HepG2 (cell line): Measurements from ENCODE around the gene TTBK1. TPM values are rescaled to one million over a fixed set of nuclear protein-coding genes. Genes with fewer than 3 reads are reported as not detected.
A peak's percentile ranks its signal among the peaks of the same experiment; 100 is the strongest.

Experiments used
- CBFB ChIP-seq: sonication (generic); formaldehyde crosslinking; IDR thresholded peaks from 2 replicates; pipeline ENCODE4 v1.4.0; 2020; ENCODE audit warnings: missing genetic modification reagents
- CBX5 ChIP-seq: sonication (generic); formaldehyde crosslinking; IDR thresholded peaks from 2 replicates; pipeline ENCODE4 v1.4.0; 2020; ENCODE audit warnings: missing genetic modification reagents, borderline replicate concordance
- CREB1 ChIP-seq, 2 experiments: fragments of 450-650 bp in 1 of 2; IDR thresholded peaks; 2 replicates each; pipeline ENCODE4 v1.6.1; 2016 to 2017; ENCODE audit warnings: control low read depth in 1 of 2, mild to moderate bottlenecking in 1 of 2, missing compliant biosample characterization in 1 of 2, missing genetic modification characterization in 1 of 2
- ERF ChIP-seq: IDR thresholded peaks from 2 replicates; pipeline ENCODE4 v1.6.1; 2018; ENCODE audit warnings: missing biosample characterization, missing genetic modification reagents
- KAT7 ChIP-seq: IDR thresholded peaks from 2 replicates; pipeline ENCODE4 v1.6.1; 2018; ENCODE audit warnings: borderline replicate concordance, missing compliant biosample characterization
- KLF9 ChIP-seq: IDR thresholded peaks from 2 replicates; pipeline ENCODE4 v1.6.1; 2016; ENCODE audit warnings: low read depth
- MIER2 ChIP-seq: IDR thresholded peaks from 2 replicates; pipeline ENCODE4 v1.6.1; 2016; ENCODE audit warnings: missing biosample characterization, missing genetic modification reagents
- RAD51 ChIP-seq: fragments of 450-650 bp; IDR thresholded peaks from 2 replicates; pipeline ENCODE4 v1.6.1; 2016; ENCODE audit warnings: borderline replicate concordance
- ZNF292 ChIP-seq: sonication (generic); formaldehyde crosslinking; IDR thresholded peaks from 2 replicates; pipeline ENCODE4 v1.8.1; 2022; ENCODE audit warnings: mild to moderate bottlenecking, low read depth, missing genetic modification reagents, borderline replicate concordance
- ZNF430 ChIP-seq: sonication (generic); formaldehyde crosslinking; IDR thresholded peaks from 2 replicates; pipeline ENCODE4 v1.9.0; 2021; ENCODE audit warnings: mild to moderate bottlenecking, missing genetic modification reagents
- ZNF547 ChIP-seq: sonication (generic); formaldehyde crosslinking; IDR thresholded peaks from 2 replicates; pipeline ENCODE4 v1.5.1; 2020; ENCODE audit warnings: mild to moderate bottlenecking, missing genetic modification reagents
- ZNF550 ChIP-seq: sonication (generic); formaldehyde crosslinking; IDR thresholded peaks from 2 replicates; pipeline ENCODE4 v1.4.0; 2020; ENCODE audit warnings: mild to moderate bottlenecking, missing genetic modification reagents, borderline replicate concordance
- ZNF746 ChIP-seq: sonication (generic); formaldehyde crosslinking; IDR thresholded peaks from 2 replicates; pipeline ENCODE4 v1.8.0; 2022; ENCODE audit warnings: mild to moderate bottlenecking, missing genetic modification reagents
- ZNF782 ChIP-seq: sonication (generic); formaldehyde crosslinking; IDR thresholded peaks from 2 replicates; pipeline ENCODE4 v1.4.0; 2020; ENCODE audit warnings: missing genetic modification reagents, mild to moderate bottlenecking, borderline replicate concordance
- polyA plus RNA-seq, 8 experiments: library from polyadenylated mRNA; depleted of rRNA in 3 of 8; stranded (reverse) in 7 of 8; unstranded in 1 of 8; fragments of >200 nt; fragmentation: Illumina TruSeq in 4 of 8; extraction: Trizol in 4 of 8; gene quantifications; 2 replicates each; pipeline versions ENCODE4 v1.2.1 to v1.2.3, GENCODE V29; 2011 to 2016; ENCODE audit warnings: low read depth in 4 of 8, missing spikeins in 1 of 8, mixed read lengths in 1 of 8; ENCODE audit not compliant: insufficient read depth in 1 of 8
- total RNA-seq, 5 experiments: library from RNA; depleted of rRNA; stranded (reverse); fragments of >200 nt; fragmentation: Illumina TruSeq; extraction: Trizol; gene quantifications; 2 replicates each; pipeline ENCODE4 v1.2.3, GENCODE V29; 2016; ENCODE audit warnings: low read depth in 1 of 5
- TF ChIP-seq, protein P1 (sequence below): sonication (generic); formaldehyde crosslinking; IDR thresholded peaks from 2 replicates; pipeline ENCODE4 v1.9.0; 2021; ENCODE audit warnings: missing genetic modification reagents, borderline replicate concordance
- TF ChIP-seq, protein P2 (sequence below): sonication (generic); formaldehyde crosslinking; IDR thresholded peaks from 2 replicates; pipeline ENCODE4 v1.4.0; 2020; ENCODE audit warnings: missing genetic modification reagents, mild to moderate bottlenecking, borderline replicate concordance
- TF ChIP-seq, protein P3 (sequence below): sonication (generic); formaldehyde crosslinking; IDR thresholded peaks from 2 replicates; pipeline ENCODE4 v1.5.0; 2020; ENCODE audit warnings: mild to moderate bottlenecking, low read depth, missing genetic modification reagents, borderline replicate concordance
- TF ChIP-seq, protein P4 (sequence below): sonication (generic); formaldehyde crosslinking; IDR thresholded peaks from 2 replicates; pipeline ENCODE4 v1.9.0; 2021; ENCODE audit warnings: missing genetic modification reagents, borderline replicate concordance
- TF ChIP-seq, protein P5 (sequence below): sonication (generic); formaldehyde crosslinking; IDR thresholded peaks from 2 replicates; pipeline ENCODE4 v1.4.0; 2020; ENCODE audit warnings: missing genetic modification reagents

The TTBK1 gene
- total and polyA plus RNA-seq, 2 of the 13 experiments (the other 11 are each of a cell fraction or from before 2014, with no cell fraction given) = 0.24 to 0.33 TPM

DNA sequence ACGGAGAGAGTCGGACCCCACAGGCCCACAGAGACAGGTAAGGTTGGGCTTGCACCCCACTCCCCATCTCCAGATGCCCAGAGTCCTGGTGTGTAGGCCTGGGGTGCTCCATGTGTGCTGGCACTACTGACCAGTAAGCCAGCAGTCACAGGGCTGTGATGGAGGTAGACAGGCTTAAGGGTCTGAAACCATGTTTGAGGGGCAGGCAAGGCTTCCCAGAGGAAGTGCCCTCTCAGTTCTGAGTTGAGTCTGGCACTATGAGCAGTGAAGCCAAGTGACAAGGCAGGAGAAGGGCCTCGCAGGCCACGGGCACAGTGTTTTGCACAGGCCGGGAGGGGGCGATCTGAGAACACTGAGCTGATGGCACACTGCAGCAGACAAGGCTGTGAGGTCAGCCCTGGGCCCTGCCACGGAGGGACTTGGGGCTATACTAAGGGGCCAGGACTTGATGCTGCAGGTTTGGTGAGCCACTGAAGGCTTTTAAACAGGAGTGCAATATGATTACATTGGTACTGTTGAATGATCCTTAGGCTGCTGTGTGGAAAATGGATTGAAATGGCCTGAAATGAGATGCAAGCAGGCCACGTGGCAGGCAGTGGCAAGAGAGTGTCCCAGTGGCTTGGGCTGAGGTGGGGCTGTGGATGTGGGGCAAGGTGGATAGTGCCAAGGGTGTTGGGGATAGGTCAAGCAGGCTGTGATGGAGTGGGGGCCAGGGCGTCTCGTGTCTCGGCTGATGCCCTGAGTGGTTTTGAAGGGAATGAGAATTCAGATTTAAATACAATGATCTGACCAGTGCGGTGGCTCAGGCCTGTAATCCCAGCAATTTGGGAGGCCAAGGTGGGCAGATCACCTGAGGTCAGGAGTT, 20.3 kb downstream of the TTBK1 start (continued):
- TF ChIP-seq ZNF782 (CRISPR knock-in tag) (peak; percentile 78; the same call in 1 of the 2 replicates), KAT7 (peak; percentile 82; the same call in 1 of the 2 replicates), RAD51 (no peak), MIER2 (CRISPR knock-in tag) (peak; percentile 60; the same call in 1 of the 2 replicates), ZNF547 (no peak), ZNF550 (CRISPR knock-in tag) (no peak), ZNF292 (CRISPR knock-in tag) (peak; percentile 47; the same call in 1 of the 2 replicates), KLF9 (CRISPR knock-in tag) (0 out of 2 replicates have a peak, but pooled peaks have one; percentile 36), ERF (peak; percentile 88), CBFB (CRISPR knock-in tag) (0 out of 2 replicates have a peak, but pooled peaks have one; percentile 34), ZNF746 (no peak), CBX5 (CRISPR knock-in tag) (peak; percentile 79; the same call in 1 of the 2 replicates), ZNF430 (CRISPR knock-in tag) (no peak), CREB1 (IDR thresholded peaks at IDR 0.05) (no peak), CREB1 (CRISPR knock-in tag; IDR thresholded peaks at IDR 0.05) (no peak)
- TF ChIP-seq, protein P1, sequence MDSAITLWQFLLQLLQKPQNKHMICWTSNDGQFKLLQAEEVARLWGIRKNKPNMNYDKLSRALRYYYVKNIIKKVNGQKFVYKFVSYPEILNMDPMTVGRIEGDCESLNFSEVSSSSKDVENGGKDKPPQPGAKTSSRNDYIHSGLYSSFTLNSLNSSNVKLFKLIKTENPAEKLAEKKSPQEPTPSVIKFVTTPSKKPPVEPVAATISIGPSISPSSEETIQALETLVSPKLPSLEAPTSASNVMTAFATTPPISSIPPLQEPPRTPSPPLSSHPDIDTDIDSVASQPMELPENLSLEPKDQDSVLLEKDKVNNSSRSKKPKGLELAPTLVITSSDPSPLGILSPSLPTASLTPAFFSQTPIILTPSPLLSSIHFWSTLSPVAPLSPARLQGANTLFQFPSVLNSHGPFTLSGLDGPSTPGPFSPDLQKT (CRISPR knock-in tag) = no peak
- TF ChIP-seq, protein P2, sequence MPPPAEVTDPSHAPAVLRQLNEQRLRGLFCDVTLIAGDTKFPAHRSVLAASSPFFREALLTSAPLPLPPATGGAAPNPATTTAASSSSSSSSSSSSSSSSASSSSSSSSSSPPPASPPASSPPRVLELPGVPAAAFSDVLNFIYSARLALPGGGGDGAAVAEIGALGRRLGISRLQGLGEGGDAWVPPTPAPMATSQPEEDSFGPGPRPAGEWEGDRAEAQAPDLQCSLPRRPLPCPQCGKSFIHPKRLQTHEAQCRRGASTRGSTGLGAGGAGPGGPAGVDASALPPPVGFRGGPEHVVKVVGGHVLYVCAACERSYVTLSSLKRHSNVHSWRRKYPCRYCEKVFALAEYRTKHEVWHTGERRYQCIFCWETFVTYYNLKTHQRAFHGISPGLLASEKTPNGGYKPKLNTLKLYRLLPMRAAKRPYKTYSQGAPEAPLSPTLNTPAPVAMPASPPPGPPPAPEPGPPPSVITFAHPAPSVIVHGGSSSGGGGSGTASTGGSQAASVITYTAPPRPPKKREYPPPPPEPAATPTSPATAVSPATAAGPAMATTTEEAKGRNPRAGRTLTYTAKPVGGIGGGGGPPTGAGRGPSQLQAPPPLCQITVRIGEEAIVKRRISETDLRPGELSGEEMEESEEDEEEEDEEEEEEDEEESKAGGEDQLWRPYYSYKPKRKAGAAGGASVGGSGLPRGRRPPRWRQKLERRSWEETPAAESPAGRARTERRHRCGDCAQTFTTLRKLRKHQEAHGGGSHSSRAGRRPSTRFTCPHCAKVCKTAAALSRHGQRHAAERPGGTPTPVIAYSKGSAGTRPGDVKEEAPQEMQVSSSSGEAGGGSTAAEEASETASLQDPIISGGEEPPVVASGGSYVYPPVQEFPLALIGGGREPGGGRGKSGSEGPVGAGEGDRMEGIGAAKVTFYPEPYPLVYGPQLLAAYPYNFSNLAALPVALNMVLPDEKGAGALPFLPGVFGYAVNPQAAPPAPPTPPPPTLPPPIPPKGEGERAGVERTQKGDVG (CRISPR knock-in tag) = peak; percentile 63; the same call in 1 of the 2 replicates
- TF ChIP-seq, protein P3, sequence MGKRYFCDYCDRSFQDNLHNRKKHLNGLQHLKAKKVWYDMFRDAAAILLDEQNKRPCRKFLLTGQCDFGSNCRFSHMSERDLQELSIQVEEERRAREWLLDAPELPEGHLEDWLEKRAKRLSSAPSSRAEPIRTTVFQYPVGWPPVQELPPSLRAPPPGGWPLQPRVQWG (CRISPR knock-in tag) = no peak
- TF ChIP-seq, protein P4, sequence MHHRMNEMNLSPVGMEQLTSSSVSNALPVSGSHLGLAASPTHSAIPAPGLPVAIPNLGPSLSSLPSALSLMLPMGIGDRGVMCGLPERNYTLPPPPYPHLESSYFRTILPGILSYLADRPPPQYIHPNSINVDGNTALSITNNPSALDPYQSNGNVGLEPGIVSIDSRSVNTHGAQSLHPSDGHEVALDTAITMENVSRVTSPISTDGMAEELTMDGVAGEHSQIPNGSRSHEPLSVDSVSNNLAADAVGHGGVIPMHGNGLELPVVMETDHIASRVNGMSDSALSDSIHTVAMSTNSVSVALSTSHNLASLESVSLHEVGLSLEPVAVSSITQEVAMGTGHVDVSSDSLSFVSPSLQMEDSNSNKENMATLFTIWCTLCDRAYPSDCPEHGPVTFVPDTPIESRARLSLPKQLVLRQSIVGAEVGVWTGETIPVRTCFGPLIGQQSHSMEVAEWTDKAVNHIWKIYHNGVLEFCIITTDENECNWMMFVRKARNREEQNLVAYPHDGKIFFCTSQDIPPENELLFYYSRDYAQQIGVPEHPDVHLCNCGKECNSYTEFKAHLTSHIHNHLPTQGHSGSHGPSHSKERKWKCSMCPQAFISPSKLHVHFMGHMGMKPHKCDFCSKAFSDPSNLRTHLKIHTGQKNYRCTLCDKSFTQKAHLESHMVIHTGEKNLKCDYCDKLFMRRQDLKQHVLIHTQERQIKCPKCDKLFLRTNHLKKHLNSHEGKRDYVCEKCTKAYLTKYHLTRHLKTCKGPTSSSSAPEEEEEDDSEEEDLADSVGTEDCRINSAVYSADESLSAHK (CRISPR knock-in tag) = no peak
- TF ChIP-seq, protein P5, sequence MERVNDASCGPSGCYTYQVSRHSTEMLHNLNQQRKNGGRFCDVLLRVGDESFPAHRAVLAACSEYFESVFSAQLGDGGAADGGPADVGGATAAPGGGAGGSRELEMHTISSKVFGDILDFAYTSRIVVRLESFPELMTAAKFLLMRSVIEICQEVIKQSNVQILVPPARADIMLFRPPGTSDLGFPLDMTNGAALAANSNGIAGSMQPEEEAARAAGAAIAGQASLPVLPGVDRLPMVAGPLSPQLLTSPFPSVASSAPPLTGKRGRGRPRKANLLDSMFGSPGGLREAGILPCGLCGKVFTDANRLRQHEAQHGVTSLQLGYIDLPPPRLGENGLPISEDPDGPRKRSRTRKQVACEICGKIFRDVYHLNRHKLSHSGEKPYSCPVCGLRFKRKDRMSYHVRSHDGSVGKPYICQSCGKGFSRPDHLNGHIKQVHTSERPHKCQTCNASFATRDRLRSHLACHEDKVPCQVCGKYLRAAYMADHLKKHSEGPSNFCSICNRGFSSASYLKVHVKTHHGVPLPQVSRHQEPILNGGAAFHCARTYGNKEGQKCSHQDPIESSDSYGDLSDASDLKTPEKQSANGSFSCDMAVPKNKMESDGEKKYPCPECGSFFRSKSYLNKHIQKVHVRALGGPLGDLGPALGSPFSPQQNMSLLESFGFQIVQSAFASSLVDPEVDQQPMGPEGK (CRISPR knock-in tag) = peak; percentile 74
